GM19455 (cell line): ENCODE measurements around the gene TKT.

ENCODE experiments used
- ATAC-seq: cut with Tn5 transposase; IDR thresholded peaks from one replicate; pipeline ENCODE4 v1.9.1; 2021; ENCODE audit not compliant: unreplicated experiment

Gene TKT

DNA sequence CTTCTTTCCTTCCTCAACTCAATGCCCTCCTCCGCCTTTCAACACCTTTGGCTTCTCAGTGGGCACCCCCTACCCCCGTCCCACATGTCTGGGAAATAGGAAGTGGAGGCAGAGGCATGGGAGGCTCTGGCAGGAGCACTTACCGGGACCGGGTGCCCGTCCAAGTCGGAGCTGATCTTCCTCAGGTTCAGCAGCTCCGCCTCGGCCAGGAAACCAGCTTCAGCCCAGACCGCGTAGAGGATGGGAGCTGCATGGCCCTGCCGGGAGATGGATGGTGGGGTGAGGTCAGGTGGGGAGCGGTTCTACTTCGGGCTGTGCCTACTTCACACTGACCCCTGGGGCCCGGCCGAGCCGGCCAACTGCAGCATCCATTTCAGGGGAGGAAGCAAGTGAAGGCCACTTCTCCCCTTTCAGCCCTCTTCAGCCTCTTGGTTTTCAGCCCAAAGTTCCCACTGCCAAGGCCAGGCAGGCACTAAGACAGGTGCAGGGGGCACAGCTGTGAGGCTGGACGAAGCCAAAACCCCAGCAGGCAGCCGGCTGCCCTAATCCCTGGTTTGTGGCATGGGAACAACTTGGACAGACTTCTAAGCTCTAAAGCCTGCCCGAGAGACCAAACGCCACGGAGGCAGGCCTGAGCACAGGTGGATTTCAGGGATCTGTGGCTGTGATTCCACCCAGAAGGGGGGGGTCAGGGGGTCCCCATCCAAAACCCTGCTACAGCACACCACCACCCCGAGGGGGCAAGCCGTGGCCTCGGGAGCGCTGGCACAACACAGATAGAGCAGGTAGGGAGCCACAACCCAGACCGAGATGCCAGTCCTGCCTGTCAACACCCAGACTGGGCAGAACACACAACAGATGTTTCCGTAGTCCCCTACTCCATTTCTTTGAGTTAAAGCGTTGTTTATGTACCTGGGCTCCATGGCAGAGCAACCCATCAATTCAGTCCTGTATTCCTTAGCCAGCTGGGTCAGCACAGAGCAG, 14.5 kb downstream of the TKT start:
- ATAC-seq: no peak

DNA sequence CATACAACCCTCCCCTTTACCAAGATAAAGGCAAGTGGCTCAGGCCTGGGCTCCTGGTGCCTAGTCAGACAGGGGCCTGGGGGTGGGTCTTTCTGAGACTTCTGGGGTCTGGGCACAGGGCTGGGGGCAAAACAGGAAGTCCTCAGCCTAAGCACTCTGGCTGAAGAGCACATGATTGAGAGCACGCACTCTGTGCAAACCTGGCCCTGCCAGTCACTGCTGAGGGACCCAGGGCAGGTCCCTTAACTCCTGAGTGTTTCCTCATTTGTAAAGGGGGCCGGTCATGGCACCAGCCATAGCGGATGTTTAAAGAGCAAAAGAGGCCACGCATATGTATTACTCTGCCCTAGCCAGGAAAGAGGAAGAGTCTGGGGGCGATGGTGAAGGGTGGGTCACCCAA, 16.0 kb downstream of the TKT start:
- no peak for ATAC-seq

DNA sequence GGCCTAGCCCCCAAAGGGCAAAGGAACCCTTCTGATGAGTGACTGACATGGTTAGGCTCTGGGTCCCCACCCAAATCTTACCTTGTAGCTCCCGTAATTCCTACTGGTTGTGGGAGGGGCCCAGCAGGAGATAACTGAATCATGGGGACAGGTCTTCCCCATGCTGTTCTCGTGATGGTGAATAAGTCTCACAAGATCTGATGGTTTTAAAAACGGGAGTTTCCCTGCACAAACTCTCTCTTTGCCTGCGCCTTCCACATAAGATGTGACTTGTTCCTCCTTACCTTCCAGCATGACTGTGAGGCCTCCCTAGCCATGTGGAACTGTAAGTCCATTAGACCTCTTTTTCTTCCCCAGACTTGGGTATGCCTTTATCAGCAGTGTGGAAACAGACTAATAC, 16.9 kb downstream of the TKT start:
- no peak for ATAC-seq

DNA sequence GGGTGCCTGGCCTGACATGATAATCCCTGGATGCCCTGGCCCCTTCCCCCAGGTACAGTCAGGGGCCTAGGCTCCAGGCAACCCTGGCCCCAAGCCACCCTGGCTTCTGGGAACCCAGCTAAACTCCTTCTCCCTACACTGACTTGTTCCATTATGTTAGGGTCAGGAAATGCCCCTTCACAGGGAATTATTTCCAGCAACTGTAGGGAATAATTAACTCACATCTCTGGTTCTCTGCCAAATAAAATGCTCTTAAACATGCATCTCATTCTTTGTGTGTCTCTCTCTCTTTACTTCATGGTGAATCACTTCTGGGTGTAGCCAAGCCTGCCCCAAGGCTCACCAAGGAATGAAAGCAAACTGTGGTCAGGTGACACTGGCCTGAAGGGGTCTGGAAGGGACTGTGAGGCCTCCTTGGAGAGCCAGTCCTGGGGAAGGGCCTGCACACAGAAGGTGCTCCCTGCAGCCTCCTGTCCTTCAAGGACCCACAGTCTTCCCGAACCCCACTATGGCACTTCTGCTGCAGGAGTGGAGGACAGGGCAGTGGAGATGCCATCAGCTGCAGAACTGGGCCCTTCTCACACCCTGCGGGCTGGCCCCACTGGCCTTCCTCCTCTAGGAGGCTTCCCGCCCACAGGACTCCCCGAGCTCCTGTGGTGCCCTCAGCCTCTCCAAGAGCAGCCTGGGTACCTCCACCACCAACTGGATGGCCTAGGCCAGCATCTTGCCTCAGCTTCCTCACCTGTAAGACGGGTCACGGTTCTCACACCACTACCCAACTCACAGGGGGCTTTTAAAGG, 17.6 kb downstream of the TKT start:
- no peak for ATAC-seq

DNA sequence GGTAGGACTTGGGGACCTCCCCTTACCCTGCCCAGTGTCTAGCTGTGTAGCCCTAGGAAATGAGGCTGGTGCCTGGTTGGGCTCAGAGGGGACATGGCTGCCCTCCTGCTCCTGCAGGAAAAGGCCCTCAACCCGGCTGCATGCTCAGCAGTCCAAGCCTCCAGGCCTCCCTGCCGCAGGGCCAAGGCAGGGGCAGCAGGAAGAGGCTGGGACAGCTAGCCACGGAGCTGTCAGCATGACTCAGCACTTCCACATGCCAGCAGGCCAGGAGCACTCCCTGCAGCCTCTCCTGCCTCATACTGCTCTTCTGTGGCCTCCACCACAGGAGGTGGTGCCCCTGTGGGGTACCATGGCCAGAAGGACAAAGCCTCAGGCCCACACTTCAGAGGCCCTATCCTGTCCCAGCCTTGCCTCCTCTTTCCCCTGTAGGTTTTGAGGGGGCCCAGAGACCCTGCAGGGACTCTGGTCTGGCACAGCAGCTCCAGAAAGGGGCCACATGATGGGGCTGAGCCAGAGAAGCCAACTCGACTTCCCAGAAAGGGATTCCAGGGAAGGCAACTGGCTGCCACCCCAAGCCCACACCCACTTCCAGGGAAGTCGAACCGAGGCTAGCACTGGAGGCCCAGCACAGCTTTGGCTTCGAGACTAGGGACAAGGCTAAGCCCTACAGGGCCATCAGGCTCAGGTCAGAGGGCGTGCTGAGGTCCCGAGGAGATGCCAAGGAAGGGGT, 19.5 kb downstream of the TKT start:
- ATAC-seq: no peak

DNA sequence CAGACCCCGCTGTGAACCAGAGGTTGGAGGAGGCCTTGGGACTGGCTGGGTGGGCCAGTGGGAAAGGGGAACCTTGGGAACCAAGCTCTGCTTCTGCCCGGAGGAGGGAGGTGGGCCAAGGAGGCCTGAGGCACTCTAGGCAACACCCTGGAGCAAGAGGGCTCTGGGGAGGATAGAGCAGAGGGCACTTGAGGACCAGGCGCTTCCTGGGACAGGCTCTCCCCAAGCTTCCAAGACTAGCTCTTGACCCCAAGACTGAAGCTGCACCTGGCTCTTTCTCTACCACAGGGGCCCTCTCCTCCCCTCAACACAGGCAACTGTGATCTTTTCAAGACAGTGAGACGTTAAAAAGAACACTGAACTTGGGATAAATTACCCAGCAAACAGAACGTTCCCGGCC, 20.3 kb downstream of the TKT start:
- ATAC-seq: no peak

DNA sequence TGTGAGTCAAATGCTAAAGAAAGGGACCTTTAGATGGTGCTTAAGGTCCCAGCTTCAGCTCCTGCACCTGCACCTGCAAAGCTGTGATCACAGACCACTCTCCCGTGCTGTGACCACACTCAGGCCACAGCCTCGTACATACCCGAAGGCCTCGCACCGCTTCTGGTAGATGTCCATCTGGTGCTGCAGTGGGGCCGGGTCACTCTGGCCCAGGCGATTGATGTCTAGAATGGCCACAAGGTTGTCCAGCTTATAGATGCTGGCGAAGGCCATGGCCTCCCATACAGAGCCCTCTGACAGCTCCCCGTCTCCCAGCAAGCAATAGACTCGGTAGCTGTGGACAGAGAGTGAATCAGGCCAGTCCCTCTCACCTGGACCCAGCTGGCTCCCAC, 21.0 kb downstream of the TKT start:
- no peak for ATAC-seq

DNA sequence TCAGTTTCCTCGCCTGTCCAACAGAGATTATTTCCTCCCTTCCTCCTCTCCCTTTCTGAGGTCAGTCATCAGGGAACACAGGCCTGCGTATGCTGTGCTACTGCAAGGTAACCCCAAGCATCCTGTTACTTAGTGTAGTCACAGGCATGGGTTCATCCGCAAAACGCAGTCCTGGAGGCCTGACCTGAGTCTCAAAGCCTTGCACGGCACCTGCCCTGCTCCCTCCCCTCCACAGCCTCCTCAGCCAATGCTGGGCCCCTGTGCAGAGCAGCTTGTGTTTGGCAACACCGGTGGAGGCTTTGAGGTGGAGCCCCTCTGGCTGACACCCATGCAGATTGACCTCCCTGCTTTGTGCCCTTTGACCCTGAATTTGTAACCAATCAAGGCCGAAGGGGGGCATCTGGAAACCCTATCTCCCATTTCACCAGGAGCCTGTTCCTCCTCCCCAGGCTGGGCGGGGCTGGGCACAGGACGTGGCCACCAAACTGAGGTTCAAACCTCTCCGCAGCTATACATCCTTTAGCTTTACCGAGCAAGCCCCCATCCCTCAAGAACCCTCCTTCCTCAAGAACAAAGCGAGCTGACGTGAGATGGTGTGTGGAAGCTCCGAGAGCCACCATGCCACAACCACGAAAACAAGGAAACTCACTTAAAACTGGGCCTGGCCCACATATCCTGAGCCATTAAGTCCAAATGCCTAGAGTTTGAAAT, 21.5 kb downstream of the TKT start:
- no peak for ATAC-seq

DNA sequence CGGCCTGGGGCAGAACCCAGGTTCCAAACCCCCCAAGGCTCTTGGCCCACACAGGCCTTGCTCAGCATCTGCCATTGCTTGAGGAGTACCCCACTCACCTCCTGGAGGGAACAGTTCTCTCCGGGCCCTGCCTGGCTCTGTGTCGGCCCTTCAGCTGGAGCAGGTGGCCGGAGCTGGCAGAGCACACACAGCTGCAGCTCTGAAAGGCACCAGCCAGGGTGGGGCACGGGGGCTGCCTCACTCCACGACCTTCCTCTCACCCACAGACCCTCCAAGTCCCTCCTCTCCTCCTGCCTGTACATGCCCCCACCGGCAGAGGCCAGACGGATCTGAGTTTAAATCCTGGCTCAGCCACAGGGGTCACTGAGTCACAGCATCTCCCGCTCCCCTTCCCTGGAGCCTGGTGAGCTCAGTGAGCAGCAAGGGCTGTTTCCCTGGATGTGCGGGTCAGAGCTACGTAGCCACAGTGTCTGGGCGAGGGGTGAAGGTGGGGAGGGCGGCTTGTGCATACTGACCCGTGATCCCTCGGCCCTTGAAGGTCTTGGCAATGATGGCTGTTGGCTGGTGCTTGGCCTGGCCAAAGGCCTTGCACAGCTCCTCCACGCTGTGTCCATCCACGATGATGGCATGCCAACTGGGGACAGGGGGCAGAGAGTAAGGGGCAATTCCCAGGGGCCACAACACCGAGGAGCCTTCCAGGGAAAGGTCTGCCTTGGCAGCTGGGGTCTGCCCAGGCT, 23.0 kb downstream of the TKT start:
- no peak for ATAC-seq

DNA sequence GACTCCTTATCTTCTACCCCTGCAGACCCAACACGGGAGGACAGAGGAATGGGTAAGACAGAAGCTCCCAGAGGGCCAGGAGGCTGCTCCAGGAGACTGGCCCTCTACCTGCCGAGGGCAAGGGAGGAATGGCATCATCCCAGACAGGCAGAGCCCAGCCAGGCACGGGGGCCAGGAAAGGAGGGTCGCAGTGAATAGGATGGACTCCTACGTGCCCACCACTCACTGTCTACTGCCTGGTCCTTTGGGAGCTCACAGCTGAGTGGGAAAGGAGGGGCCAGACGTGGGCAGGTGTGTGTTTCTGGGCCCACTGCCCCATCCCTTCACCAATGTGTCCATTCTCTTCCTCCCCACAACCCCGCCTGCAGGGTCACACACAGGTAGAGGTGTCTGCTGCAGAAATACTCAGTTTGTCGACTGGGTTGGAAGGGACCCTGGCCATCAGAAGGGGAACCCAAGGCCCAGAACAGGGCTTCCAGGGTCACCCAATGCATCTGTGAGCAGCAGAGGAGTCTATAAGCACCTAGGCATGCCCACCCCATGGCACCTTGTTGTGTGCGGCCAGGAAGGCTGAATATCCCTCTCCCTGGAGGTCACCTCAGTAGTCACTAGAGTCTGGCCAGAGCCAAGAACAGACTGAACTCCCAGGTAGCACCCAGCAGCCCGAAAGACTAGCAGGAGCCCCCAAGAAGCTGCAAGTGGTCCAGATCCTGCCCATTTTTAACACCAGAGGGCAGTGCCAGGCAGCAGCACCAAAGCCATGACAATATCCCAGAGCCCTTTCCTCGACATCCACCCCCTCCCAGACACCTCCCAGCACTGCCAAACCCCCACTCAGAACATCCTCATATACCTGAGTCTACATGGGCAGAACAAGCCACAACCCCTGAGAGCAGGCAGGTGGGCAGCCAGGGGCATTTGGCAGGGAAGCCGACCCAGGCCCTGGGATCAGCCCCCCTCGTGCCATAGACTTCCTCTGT, 24.0 kb downstream of the TKT start:
- no peak for ATAC-seq

DNA sequence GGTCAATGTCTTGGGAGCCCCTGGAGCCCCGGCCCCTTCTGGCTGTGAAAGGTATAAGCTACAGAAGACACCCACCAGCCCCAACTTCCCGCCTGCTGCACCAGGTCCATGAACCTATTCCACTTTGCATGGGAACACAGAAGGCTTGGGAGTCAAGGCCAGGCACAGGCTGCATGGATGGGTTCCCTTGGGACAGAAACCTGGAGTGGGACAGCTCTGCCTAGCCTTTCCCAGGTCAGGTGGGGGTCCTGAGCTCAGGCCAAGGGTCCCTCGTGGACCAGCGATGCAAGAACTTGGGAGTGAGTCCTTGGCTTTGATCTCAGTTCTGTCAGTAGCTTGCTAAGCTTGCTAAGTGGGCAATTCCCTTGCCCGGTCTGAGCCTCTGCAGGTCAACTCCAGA, 25.0 kb downstream of the TKT start:
- no peak for ATAC-seq

DNA sequence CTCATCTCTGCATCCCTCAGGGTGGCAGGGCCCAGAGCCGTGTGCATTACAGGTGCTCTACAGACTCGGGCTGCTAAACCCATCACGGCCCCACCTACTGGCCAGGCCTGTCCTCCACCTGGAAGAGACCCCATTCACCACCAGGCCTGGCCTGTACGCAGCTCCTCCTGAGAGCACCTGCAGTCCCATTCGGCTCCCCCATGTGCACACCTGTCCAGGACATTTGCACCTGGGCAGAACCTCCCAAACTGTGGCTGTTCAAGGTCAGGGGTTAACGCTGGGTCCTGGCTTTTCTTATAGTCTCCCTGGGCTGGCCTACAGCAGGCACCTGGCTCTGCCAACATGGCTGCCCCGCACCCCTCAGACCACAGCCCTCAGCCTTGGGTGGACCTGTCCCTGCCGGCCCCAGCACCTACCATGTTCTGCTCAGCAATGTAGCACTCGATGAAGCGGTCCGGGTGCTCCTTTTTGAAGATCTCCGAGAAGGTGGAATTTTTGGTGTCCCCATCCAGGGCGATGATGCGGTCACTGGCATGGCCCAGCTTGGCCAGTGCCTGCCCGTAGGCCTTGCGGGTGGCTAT, 25.7 kb downstream of the TKT start:
- ATAC-seq: no peak

DNA sequence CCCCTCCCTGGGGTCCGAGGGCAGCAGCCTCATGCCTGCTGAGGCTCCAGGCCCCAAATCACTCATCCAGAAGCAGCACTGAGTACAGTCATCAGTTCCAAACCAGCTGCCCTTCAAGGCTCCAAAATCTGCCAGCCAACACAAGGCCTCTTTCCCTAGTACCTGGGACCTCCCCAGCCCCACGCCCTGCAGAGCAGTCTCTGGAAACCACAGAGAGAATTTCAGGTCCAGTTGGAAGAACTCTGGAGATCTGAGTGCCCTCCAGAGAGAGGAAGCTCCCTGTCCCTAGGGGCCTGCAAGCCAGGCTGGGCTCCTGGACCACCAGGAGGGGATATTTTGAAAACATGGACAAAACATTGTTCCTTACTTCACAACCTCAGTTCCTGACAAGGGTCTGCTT, 26.2 kb downstream of the TKT start:
- ATAC-seq: no peak

DNA sequence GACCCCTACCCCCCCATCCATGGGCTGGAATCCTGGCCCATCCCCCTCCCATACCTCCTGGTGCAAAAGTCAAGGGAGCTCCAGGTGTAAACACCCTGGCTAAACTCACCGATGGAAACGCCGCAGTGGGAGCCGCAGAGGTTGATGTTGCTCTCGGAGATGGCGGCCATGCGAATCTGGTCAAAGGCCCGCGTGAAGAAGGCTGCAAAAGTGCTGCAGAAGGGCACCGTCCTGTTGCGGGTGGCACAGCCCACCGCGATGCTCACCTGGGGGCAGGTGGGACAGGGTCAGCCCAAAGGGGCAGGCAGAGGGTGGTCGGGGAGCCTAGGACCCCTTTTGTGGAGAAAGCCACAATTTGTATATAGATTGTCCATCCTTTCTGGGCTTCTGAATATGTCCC, 26.7 kb downstream of the TKT start:
- ATAC-seq: no peak

DNA sequence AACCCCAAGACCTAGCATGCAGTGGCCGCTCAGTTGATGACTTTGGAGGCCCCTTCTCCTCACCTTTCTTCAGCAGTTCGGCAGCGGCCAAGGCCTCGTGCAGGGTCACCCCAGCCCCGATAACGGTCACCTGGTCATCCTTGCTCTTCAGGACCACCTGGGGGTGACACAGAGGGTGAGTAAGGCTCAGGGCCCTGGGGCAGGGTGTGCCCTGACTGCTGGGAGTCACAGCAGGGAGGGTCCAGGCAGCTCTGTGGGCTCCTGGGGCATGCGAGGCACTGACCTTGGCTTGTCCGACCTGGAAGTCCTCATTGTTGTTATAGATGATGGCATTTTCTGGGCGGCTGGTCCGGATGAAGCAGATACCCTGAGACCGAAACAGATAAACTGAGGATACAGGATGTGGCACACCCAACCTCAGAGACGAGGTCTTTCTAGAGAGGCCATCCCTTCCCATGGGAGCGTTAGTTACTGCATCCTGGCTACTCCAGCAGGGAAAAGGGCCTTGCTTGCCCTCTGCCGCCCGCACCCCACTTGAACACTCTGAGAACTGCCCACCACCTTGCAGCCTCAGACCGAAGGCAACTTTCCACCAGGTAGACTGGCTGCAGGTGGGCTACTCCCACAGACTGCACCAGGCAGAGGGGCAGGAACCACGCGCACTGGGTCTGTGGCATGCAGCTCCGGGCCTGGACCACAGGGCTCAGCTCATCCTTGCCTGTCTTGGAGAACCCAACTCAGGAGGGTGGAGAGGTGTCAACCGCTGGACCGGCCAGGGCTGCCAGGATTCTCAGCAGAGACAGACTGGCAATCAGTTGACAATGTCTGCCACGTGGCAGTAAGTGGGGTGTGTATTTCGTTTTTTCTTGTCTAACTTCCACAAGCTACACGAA, 27.6 kb downstream of the TKT start:
- ATAC-seq: no peak

DNA sequence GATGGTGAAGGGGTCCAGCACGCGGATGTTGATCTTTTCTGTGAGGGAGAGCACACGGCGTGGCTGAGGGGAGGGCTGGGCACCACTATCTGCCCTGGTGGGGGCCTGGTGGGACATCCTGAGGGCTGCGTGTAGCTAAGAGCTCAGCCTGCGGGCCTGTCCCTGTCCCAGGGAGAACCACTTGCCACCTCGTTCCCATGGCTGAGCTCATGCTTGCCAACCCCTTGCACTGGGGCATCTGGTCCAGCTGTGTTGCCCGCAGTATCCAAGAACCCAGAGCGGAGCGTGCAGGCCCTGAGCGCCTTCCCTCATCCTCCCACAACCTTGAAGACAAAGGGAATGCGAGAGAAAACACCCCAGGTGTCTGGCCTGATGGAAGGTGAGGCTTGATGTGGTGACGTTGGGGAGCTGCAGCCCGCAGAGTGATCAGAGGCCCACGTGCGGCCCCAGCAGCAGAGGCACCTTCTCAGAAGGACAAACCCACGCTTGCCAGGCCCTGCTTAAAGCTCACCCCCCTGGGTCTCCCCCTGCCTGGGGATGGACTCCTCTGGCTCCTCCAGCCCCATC, 28.9 kb downstream of the TKT start:
- no peak for ATAC-seq

DNA sequence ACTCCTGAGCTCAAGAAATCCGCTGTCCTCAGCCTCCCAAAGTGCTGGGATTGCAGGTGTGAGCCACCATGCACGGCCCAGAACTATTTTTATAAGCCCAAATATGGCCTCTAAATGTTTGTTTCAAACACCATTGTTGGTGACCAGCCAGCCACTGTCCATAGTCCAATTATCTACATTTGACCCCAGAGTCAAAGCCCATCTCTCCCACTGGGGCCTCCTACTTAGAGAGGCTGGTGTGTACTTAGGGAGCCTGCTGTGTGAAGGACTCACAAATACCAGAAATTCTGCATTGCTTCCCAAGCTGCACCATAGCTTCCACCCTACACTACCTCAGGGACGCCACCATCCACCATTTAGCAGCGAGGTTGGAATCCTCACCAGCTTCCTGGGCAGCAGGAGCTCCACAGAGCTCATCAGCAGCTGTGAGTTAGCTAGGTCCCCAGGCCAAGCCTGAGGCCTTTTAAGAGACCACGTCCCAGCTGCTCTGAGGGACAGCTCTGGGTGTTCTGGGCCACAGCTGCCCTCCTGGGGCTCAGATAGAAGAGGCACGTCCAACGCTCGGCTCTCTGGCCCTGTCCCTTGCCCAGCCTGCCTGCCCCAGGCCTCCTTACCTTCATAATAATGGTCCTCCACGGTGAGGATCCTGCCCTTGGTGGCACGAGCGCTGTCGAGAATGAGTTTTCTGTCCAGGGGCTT, 29.5 kb downstream of the TKT start:
- no peak for ATAC-seq
